Activated CD4-positive, alpha-beta T cell treated with anti-CD3 and anti-CD28 coated beads, Interleukin-10, Interleukin-2, amounts not matched to agents 100 ng/mL and 50 ng/mL, durations not matched to agents 16 hours and 8 hours (primary cell): Measurements from ENCODE around the gene TMEM30B.

Source experiments
- DNase-seq: peaks from one replicate; pipeline ENCODE4 v3.0.0-alpha.2; 2020

The TMEM30B gene

DNA sequence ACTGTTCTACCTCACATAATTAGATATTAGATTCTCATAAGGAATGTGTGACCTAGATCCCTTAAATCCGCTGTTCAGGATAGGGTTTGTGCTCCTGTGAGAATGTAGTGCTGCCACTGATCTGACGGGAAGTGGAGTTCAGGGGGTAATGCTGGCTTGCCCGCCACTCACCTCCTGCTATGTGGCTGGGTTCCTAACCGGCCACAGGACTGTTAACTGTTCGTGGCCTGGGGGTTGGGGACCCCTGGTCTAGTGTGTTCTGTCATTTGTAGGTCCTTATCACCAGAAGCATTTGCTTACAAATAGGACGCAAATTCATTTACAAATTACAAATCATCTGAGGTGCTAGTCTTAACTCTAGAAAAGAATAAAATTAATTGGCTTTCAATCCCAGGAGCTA, 16.4 kb upstream of the TMEM30B start:
- DNase-seq, result no peak

DNA sequence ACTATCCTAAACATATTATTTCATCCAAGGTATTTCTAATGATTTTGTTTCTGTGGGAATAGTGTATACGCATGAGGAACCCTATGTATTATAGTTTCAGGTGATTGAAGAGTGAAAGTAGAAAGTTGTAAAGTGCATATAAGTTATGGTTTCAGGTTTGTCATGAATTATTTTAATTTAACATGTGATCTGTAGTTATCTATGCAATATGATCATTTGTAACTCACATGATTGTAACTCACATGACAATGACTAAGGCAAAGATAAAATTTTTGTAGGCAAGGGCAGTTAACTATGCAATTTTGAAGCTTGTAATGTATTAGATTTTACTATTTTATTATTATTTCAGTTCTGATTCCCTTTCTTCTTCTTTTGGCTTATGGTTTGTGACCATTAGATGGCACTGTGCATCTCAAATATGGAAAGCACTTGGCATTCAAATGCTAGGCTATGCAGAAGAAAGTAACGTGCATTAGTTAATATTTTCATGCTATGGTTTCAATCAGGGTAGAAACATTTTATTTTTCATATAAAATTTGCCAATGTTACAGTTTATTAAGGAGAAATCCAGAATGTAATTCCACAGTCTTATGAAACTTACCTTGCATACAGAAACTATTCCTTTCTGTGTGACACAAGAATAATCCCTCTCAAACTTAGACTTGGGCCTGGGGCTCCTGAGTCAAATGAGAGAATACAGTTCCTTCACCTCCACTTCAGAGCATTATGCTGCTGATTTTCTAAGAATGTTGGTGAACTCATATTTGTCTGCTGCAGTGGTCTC, 15.8 kb upstream of the TMEM30B start:
- peak; percentile 64 for DNase-seq

DNA sequence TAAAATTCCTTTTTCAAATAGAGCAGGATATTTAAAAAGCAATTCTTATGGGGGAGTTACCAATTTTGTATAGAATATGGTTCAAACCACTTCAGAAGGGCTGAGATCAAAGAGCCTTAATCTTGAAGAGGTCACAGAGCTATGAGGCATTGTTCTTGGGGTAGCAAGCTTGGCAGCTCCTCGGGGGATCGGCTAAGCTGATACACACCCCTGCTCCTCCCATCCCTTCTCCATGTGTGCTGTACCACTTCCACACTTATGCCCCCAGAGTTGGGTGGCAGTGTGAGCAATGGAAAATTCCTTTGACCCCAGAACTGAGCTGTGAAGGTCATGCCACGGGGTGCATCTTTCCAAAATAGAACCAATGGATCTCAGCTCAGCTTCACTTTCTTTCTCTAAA, 15.0 kb upstream of the TMEM30B start:
- DNase-seq, result no peak

DNA sequence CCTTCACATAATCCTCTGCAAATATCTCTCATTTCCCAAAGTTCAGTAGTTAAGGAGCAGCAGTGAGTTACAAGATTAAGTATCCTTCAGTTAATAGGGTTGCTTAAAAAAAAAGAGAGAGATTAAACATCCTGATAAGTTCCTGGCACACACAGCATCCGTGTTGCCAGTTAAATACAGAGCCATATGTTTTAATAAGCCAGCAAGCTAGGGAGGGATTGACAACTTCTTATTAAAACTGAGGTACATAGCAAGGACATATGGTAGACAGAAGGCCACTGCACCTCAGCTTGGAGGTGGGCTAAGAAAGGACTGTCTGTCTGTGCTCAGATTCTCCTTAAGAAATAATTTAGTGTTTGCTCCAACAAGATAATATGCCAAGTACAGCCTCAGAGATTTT, 9.6 kb upstream of the TMEM30B start:
- DNase-seq, result no peak

DNA sequence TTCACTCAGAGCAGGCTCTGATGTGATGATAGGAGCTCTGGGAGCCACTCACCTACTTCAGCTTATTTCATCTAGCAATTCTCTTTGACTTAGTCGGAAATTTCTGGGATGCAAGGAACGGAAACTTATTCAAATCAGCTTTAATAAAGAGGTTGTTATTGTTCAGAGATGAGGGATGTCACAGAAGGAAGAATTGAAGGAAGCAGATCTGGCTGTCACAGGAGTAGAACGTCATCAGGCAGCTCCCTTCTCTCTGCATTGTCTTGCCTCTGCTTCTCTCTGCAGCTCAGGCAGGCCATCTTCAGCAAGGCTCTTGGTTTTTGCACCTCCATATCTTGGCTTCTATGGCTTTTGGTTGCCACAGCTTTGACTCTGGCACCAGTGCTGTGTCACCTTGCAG, 7.6 kb upstream of the TMEM30B start:
- DNase-seq, result no peak

DNA sequence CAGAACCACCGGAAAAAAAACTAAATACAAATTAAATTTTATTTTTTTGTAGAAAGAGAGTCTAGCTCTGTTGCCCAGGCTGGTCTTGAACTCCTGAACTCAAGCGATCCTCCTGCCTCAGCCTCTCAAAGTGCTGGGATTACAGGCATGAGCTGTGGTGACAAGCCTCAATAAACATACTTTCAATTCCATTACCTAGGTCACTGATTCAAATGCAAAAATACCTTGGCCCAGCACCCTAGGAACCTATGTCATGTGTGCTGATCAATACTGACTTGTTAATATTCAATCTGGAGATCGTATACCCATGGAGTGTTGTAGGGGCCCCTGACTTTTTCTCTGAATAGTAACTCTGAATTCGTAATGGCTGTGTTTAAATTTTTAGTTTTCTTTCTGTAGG, 7.1 kb upstream of the TMEM30B start:
- no peak for DNase-seq

DNA sequence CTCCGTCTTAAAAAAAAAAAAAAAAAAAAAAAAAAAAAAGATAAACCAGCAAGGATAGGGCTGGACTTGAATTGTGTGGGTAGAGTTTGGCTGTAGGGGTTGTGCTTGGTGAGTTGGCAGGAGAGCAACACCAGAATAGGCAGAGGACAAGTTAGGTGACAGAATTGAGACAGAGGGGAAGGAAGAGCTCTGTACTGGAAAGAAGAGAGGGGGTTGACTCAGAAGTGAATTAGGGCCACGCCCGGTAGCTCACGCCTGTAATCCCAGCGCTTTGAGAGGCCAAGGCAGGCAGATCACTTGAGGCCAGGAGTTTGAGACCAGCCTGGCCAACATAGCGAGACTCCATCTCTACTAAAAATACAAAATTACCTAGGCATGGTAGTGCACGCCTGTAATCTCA, 6.1 kb upstream of the TMEM30B start:
- DNase-seq, result peak; percentile 14

DNA sequence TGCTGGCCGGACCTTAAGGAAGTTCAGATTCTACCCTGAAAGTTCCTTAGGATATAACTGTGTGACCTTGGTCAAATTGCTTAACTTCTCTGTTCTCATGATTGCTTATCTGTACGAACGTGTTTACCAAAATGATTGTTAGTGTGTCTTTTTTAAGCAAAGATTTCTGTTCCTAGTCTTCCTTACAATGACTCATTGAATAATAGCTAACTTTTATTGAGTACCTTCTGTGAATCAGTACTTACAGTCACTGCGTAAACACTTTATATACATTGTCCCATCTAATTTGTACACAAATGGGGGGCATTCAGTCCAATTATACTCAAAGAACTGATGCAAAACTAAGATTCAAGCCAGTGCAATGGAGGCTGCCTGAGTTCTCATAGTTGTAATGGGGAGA, 4.2 kb upstream of the TMEM30B start:
- DNase-seq, result no peak

DNA sequence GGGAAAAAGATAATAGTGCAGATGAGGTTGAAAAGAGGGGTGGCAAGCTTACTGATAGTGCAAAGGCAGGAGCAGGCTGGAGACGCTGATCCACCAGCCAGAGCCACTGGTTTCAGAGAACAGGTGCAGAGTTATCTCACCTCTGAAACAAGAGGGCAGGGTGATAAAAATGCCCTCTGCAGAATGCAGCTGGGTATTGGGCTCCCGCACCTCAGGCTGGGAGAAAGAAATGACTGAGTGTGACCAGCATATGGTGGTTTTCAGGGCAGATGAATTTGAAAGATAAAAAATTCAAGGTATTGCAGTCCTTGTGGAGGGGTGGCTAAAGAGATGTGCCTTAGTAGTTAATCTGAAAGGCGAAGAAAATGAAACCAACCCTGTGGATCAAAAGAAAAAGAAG, 2.9 kb upstream of the TMEM30B start:
- peak; percentile 52 for DNase-seq

DNA sequence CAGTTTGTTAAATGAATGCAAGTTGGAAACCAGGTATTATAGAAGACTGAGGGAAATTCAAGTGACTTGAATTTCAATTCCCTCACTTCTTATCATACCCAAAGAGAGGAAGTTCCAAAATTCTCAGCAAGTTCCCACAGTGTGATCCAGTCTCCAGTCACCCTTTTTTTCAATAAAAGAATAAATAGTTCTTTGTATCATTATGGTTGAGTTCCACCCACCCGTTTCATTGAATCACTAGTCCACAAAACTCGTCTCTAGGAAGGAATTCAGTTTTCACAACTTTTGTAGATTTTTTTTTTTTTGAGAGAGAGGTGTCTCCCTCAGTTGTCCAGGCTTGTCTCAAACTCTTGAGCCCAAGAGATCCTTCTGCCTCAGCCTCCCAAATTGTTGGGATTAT, 1.6 kb upstream of the TMEM30B start:
- DNase-seq, result no peak

DNA sequence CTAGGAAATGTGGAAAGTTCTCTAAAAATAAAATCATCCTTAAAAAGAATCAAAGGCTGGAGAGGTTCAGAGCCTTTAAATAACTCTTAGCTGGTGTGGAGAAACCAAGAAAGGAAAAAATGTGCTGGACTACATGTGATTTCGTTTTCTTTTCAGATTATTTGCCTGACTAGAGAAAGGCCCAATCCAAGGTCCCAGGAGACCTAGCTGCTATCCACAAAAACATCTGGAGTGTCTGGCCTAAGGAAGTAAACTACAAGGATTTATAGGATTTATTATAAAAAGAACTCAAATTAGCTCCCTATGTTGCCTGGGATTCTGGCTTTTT, 774 bp upstream of the TMEM30B start:
- DNase-seq, result no peak

DNA sequence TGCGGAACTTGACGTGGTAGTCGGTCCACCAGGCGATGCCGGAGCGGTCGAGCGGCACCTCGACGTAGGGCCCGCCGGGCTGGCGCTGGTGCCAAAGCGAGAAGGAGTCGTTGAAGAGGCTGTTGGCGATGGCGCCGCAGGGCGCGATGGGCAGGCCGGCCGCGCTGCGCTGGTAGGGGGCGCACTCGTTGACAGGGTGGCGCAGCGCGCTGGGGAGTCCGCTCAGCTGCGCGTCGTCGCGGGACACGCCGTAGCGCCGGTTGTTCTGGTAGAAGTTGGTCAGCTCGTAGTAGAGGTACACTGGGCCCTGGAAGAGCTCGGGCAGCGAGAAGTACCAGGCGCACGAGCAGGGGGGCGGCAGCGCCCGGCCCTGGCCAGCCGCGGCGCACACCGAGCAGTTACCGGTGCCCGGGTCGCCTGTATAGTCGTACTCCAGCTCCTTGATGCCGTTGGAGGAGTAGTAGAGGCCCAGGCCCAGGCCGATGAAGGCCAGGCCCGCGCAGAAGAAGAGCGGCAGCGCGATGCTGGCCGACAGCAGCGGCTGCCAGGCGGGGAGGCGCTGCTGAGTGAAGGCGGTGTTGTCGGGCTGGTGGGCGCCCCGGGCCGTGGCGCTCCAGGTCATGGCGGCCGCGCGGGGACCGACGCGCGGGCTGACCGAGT, 482 bp downstream of the TMEM30B start:
- peak; percentile 79 for DNase-seq

DNA sequence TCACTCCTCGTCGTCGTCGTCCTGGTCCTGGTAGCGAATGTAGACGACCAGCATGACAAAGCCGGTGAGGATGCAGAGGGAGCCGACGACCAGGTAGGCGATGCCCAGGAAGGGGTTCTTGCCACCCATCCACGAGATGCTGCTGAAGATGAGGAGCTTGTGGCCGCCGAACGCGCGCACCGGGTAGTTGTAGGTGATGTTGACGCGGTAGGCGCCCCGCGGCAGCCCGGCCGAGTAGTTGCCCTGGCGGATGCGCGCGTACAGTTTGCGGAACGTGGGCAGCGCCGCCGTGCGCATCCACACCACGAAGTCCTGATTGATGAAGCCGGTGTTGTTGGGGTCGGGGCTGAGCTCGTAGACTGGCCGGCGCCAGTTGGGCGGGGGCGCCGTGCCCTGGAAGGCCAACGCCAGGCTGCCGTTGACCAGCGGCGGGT, 1.0 kb downstream of the TMEM30B start:
- DNase-seq, result peak; percentile 22

DNA sequence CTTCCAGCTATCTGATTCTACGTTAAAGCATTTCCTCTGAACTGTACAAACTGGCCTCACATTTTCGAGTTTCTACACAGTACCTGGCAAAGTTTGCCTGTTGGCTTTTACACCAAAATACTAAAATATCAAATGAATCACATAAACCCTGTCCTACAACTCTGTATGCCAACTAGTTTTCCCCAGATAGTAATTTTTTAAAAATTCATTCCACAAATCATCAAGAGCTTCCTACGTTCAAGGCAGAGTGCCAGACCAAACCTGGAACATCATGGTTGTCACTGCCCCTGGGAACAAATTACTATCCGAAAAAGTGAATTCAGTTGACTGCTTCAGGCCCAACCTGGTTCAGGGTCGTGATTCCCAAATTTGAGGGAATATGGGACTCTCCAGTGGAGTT, 2.1 kb downstream of the TMEM30B start:
- DNase-seq, result no peak

DNA sequence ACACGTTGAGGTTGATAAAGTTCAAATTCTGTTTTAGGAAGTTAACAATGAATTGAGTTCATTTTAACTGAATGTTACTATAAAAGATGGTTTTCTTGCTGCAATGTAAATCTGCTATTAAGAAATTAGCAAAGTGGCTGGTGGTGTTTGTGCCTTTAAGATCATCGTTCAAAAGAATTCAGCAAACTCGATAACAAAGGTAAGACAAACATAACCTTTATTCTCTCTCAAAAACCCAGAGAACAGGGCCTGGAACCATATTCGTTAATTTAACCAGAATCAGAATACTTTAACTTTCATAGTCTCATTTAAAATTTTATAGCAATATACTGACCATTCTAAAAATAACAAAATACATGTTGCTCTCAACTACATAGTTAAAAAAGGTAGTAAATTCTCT, 3.4 kb downstream of the TMEM30B start:
- DNase-seq, result no peak

DNA sequence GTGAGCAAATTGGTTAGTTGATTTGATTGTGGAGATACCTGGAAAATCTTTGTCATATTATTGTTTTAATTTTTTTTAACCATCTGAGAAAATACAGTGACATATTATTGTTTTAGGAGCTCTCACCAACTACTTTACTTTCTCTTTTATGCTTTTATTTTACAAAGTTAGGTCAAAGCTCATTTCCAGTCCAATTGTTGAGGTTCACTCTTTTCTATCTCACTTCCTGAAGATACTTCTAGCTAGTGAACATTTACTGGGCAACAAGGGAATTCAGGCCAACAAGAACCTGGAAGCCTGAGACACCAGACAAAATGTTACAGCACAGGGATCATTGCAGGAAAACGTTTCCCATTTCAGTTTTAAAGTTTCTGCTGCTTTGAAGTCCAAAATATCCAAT, 3.9 kb downstream of the TMEM30B start:
- no peak for DNase-seq

DNA sequence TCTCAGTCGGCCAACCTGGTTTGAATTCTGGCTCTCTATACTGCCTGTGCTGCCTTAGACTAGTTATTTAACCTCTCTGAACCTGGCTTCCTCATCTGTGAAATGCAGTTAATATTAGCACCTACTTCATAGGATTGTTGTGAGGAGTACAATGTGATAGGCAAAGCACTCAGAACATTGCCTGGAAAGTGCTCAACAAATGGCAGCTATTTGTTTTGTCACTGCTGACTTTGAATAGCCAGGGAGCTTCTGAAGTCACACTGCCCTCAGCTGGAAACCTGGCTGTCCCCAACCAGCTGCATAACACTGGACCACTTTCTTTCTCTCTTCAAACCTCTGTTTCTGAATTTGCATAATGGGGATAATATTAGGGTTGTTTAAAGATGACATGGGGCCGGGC, 9.6 kb downstream of the TMEM30B start:
- DNase-seq, result no peak

DNA sequence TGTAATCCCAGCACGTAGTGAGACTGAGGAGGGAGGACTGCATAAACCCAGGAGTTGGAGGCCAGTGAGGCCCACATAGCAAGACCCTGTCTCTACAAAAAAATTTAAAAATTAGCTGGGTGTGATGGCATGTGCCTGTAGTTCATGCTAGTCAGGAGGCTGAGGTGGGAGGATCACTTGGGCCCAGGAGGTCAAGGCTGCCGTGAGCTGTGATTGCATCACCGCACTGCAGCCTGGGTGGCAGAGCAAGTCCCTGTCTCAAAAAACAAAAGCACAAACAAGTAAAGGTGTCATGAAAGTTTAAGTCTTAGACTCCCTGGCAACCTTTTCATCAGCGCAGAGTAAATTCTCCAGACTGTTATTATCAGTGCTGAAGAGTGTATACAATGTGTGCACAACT, 10.4 kb downstream of the TMEM30B start:
- no peak for DNase-seq

DNA sequence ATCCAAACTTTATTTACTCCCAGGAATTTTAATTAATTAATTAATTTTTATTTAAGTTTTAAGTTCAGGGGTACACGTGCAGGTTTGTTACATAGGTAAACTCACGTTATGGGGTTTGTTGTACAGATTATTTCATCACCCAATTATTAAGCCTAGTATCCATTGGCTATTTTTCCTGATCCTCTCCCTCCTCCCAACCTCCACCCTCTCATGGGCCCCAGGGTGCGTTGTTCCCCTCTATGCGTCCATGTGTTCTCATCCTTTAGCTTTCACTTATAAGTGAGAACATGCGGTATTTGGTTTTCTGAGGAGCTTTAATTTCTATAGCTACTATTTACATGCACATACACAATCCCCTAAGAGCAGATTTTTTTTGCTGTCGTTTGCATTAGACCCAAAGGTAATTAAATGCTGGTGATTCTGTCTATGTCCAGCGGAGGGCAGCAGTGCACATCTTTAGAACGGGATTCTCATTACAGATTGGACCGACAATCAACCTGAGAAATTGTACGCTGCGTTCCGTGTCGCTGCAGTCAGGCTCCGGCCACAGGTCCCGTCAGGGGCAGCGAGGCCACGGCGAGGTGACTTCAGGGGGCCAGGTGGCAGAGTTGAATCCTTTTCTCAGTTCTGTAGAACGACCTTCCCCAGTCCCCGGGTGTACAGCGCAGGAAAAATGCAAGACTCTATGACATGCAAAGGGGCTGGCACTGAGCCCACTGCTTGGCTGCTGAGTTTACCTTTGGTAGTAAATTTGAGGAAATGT, 11.6 kb downstream of the TMEM30B start:
- DNase-seq, result peak; percentile 84

DNA sequence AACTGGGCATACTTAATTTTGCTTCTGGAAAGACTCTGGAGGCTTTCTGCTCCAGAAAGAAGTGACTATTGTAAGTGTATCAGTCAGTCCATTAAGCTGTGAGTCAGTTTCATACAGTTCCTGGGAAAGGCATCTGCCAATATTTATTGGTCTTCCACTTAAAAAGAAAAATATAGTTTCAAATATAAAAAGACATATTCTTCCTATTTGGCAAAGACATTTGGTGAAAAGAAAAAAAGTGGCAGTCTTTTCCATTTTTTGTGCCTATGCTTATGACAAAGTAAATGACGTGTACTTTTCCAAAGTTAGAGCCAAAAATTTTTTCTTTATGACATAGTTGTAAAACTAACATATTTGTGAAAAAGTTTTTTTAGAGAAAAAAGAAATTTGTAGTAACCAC, 12.3 kb downstream of the TMEM30B start:
- DNase-seq, result no peak

DNA sequence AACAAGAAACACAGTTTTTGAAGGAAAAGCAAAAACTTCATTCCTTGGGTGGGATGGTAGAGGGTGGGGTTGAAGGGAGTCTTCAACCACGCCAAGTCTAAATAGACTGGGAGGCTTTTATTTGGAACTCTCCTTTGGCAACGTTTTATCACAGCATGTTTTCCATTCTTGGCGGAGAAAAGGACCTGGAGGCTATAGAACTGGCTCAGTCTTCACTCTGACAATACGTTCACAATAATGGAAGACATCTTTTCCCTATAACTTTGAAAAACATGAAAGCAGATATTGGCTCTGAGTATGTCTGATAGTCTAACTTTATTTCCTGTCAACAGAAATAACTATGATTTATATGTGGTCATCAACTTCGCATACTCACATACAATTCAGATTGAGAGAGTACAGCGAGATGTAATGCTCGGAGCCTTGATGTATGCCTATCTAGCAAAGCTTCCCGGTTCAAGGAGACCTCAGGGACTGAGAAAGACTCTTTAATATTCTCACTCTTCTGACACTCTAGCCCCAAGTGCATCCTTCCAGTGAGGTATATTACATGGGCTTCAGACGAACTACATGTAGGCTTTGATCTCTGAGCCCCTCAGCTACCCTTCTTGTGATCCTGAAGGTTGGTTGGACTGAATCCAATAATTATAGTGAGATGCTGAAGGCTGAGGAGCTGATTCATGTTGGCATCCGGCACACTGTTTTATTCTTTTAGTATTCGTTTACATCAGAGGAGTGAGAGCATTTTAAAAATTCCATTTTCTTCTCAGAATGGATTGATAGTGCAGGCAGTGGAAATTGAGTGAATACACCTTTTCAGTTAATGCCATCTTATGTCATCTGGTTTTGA, 14.0 kb downstream of the TMEM30B start:
- no peak for DNase-seq

DNA sequence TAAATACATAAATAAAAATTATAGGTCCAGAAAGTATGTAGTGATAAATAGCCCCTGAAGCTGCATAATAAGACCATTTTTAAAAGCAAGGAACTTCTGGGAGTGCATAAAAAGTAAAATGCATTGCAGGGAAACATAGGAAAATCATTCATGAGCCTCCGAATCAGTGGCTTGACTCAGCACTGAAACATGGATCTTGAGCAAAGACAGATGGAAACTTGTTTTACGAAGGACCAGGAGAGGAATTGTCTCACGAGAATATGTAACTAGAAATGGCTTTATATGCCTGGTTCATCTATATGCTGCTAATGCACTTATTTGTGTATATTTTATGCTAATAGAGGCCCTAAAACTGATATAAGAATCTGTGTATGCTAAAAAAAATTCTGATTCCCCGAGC, 14.7 kb downstream of the TMEM30B start:
- DNase-seq, result no peak

DNA sequence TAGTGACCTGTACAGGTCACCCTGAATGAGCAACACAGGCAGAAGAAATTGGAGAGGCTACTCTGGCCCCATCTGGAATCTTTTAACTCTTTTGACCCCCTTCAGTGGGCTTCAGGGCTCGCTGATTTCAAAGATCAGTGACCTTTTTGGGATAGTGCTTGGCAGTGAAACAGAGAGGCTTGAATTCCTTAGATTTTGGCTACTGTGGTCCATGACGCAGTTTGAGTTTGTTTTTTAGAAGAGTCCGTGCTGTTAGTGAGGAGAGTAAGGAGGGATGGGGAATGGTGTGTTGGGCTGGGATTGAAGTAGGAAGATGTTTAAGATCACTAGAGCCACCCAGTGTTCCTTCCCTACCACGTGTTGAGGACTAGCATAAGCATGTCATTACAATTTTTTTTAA, 16.5 kb downstream of the TMEM30B start:
- no peak for DNase-seq
